Smooth muscle cell (in vitro differentiated cells): ENCODE data around the gene PALB2. TPM values are rescaled to one million over a fixed set of nuclear protein-coding genes. Genes with fewer than 3 reads are reported as not detected.

ENCODE experiments used
- DNase-seq: peaks from one replicate; lab custom pipeline; 2025; ENCODE audit not compliant: unreplicated experiment; lab: John Stamatoyannopoulos, UW
- H2AFZ ChIP-seq: fragments of 200-600 bp; sonication (generic); 2 replicates; pipeline ENCODE4 v1.6.0; 2016; ENCODE audit warnings: antibody characterized with exemption, low read depth, mild to moderate bottlenecking
- H3F3A ChIP-seq: fragments of 200-600 bp; sonication (generic); 2 replicates; pipeline ENCODE4 v1.6.0; 2017; ENCODE audit warnings: antibody characterized with exemption, low read depth
- H3K27ac ChIP-seq: fragments of 200-600 bp; sonication (generic); 2 replicates; pipeline ENCODE4 v1.5.1; 2016; ENCODE audit warnings: low read depth, mild to moderate bottlenecking
- H3K27me3 ChIP-seq: fragments of 200-600 bp; sonication (generic); 2 replicates; pipeline ENCODE4 v1.6.1; 2016; ENCODE audit warnings: low read depth, mild to moderate bottlenecking
- H3K36me3 ChIP-seq: fragments of 200-600 bp; sonication (generic); 2 replicates; pipeline ENCODE4 v1.5.1; 2016; ENCODE audit warnings: low read depth
- H3K4me1 ChIP-seq: fragments of 200-600 bp; sonication (generic); 2 replicates; pipeline ENCODE4 v1.5.1; 2016; ENCODE audit warnings: low read depth
- H3K4me2 ChIP-seq: fragments of 200-600 bp; sonication (generic); 2 replicates; pipeline ENCODE4 v1.6.0; 2016; ENCODE audit warnings: mild to moderate bottlenecking
- H3K4me3 ChIP-seq: fragments of 200-600 bp; sonication (generic); 2 replicates; pipeline ENCODE4 v1.5.1; 2016; ENCODE audit warnings: mild to moderate bottlenecking
- H3K79me2 ChIP-seq: fragments of 200-600 bp; sonication (generic); 2 replicates; pipeline ENCODE4 v1.6.0; 2016; ENCODE audit warnings: low read depth, mild to moderate bottlenecking
- H3K9ac ChIP-seq: fragments of 200-600 bp; sonication (generic); 2 replicates; pipeline ENCODE4 v1.6.0; 2016; ENCODE audit warnings: low read depth
- H3K9me3 ChIP-seq: fragments of 200-600 bp; sonication (generic); replicated peaks from 2 replicates; pipeline ENCODE4 v1.5.1; 2016; ENCODE audit warnings: low read depth
- H4K20me1 ChIP-seq: fragments of 200-600 bp; sonication (generic); 2 replicates; pipeline ENCODE4 v1.6.0; 2016; ENCODE audit warnings: low read depth
- WGBS: methylation state at CpG from one replicate; pipeline ENCODE4 v1.1.7; 2016; ENCODE audit warnings: low lambda C conversion rate; 5-methylcytosine and 5-hydroxymethylcytosine counted together
- polyA plus RNA-seq: library from polyadenylated mRNA; unstranded; fragments of >200 nt; fragmentation: Nextera tagmentation; extraction: Ambion mirVana; gene quantifications from 2 replicates; pipeline ENCODE4 v1.2.1, GENCODE V29; 2016
- total RNA-seq: library from RNA; depleted of rRNA; stranded (reverse); fragments of >200 nt; gene quantifications from 2 replicates; pipeline ENCODE4 v1.2.3, GENCODE V29; 2014
- TF ChIP-seq, protein P1 (sequence below): fragments of 200-600 bp; sonication (generic); IDR thresholded peaks from 2 replicates; pipeline ENCODE4 v1.5.1; 2017; ENCODE audit warnings: borderline replicate concordance, mild to moderate bottlenecking, antibody characterized with exemption; ENCODE audit not compliant: insufficient read depth, poor library complexity, severe bottlenecking

Gene PALB2
- total and polyA plus RNA-seq, 2 experiments from 2014 or later = 4.1 to 4.6 TPM

GRCh38 chr16:23571895-23572294 is 69.2 kb downstream of the PALB2 start:
- H3K4me2 ChIP-seq = no peak overlapping the region
- H3F3A ChIP-seq = no peaks in the 10 kb centered on the region
- no peaks in the 10 kb centered on the region for H3K79me2 ChIP-seq
- 98% methylated on average over 5 of the region's 5 CpGs for WGBS
- TF ChIP-seq, protein P1, sequence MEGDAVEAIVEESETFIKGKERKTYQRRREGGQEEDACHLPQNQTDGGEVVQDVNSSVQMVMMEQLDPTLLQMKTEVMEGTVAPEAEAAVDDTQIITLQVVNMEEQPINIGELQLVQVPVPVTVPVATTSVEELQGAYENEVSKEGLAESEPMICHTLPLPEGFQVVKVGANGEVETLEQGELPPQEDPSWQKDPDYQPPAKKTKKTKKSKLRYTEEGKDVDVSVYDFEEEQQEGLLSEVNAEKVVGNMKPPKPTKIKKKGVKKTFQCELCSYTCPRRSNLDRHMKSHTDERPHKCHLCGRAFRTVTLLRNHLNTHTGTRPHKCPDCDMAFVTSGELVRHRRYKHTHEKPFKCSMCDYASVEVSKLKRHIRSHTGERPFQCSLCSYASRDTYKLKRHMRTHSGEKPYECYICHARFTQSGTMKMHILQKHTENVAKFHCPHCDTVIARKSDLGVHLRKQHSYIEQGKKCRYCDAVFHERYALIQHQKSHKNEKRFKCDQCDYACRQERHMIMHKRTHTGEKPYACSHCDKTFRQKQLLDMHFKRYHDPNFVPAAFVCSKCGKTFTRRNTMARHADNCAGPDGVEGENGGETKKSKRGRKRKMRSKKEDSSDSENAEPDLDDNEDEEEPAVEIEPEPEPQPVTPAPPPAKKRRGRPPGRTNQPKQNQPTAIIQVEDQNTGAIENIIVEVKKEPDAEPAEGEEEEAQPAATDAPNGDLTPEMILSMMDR = no peak
- H3K4me1 ChIP-seq = no peaks in the 10 kb centered on the region
- DNase-seq = no peak
- H3K36me3 ChIP-seq = peaks cover 9% of the 10 kb centered on the region
- H3K27ac ChIP-seq = no peak overlapping the region
- no peak overlapping the region for H3K9ac ChIP-seq
- no peaks in the 10 kb centered on the region for H3K9me3 ChIP-seq
- H3K4me3 ChIP-seq = no peak overlapping the region
- H4K20me1 ChIP-seq = peaks cover 10% of the 10 kb centered on the region
- no peaks in the 10 kb centered on the region for H3K27me3 ChIP-seq
- no peak overlapping the region for H2AFZ ChIP-seq

DNA sequence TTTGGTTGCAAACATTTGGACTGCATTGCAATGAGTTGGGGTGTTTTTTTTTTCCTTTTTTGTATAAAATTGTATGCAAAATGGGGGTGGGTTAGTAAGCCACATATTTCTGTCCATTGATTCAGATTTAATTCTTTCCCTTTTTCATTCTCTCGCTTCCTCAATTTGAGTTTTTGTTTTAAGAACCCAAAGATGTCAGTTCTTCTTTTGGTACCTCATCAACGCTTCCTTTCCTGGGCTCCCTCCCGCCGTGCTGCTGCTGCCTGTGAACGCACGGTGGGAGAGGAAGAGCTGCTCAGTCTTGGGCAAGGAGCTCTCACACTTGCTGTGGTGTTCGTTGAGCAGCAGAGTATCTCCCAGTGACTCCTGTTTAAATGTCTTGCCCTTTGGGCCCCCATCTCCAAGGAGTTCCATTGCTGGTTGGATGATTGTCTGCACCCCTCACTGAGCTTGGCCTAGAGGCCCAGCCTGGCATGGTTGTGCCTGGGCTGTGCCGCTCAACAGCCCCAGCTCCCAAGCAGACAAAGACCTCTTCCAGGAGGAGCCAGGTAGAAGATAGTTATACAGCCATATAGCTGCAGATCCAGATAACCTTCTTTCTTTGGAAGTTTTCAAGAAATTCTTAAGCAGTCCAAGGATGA is 70.0 kb downstream of the PALB2 start:
- Histone ChIP-seq H2AFZ (no peak overlapping the region), H3K36me3 (peaks cover 12% of the 10 kb centered on the region), H4K20me1 (peaks cover 10% of the 10 kb centered on the region), H3K4me3 (no peak overlapping the region), H3K79me2 (no peaks in the 10 kb centered on the region), H3K27me3 (no peaks in the 10 kb centered on the region), H3K9me3 (no peaks in the 10 kb centered on the region), H3K9ac (no peak overlapping the region), H3K4me1 (no peaks in the 10 kb centered on the region), H3K27ac (no peak overlapping the region), H3F3A (no peaks in the 10 kb centered on the region), H3K4me2 (no peak overlapping the region)
- no peak for DNase-seq
- TF ChIP-seq, protein P1 = no peak
- WGBS = 96% methylated on average over 8 of the region's 8 CpGs

DNA sequence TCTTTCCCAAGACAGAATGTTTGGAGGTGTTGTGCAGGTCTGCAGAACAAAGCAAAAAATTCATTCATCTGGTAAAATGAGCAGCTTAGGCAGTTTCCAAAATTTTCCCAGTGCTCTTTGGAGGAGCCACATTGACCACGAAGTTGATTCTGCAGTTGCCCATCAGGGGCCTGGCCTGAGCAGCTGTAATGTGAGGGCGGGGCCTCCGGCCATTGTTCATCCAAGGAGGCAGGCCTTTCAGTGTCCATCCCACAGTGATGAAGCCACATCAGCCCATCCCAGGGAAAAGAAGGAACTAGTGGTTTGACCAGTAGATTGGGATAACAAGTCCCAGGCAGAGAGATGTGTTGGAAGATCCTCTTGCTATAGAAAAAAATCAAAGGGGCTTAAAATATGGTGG is 73.5 kb downstream of the PALB2 start:
- H4K20me1 ChIP-seq = no peaks in the 10 kb centered on the region
- H3K9ac ChIP-seq = no peak overlapping the region
- H3K27ac ChIP-seq = no peak overlapping the region
- no peaks in the 10 kb centered on the region for H3K4me1 ChIP-seq
- H3K36me3 ChIP-seq = peaks cover 12% of the 10 kb centered on the region
- H3K4me3 ChIP-seq = no peak overlapping the region
- H3K9me3 ChIP-seq = no peaks in the 10 kb centered on the region
- WGBS = 93% methylated on average over 3 of the region's 3 CpGs
- DNase-seq = no peak
- TF ChIP-seq, protein P1 = no peak
- H3K4me2 ChIP-seq = no peak overlapping the region
- no peak overlapping the region for H2AFZ ChIP-seq
- H3K79me2 ChIP-seq = no peaks in the 10 kb centered on the region
- H3F3A ChIP-seq = no peaks in the 10 kb centered on the region
- H3K27me3 ChIP-seq = no peaks in the 10 kb centered on the region

GRCh38 chr16:23566724-23567123 is 74.4 kb downstream of the PALB2 start:
- Histone ChIP-seq H3K9ac (no peak overlapping the region), H2AFZ (no peak overlapping the region), H3K36me3 (peaks cover 12% of the 10 kb centered on the region), H3K4me3 (no peak overlapping the region), H4K20me1 (no peaks in the 10 kb centered on the region), H3K4me2 (no peak overlapping the region), H3K9me3 (no peaks in the 10 kb centered on the region), H3K4me1 (no peaks in the 10 kb centered on the region), H3K27ac (no peak overlapping the region), H3K79me2 (peaks cover 5% of the 10 kb centered on the region), H3K27me3 (no peaks in the 10 kb centered on the region), H3F3A (no peaks in the 10 kb centered on the region)
- 97% methylated on average over 8 of the region's 8 CpGs for WGBS
- no peak for DNase-seq
- TF ChIP-seq, protein P1 = no peak
